HepG2 (cell line): Measurements from ENCODE around the gene CAD. TPM values are rescaled to one million over a fixed set of nuclear protein-coding genes. Genes with fewer than 3 reads are reported as not detected.

ENCODE experiments used
- ATRX ChIP-seq: sonication (generic); formaldehyde crosslinking; IDR thresholded peaks from 2 replicates; pipeline ENCODE4 v1.4.0; 2020; ENCODE audit warnings: missing genetic modification reagents, borderline replicate concordance
- CAMTA2 ChIP-seq: sonication (generic); formaldehyde crosslinking; IDR thresholded peaks from 2 replicates; pipeline ENCODE4 v1.4.0; 2020; ENCODE audit warnings: mild to moderate bottlenecking, missing genetic modification reagents, borderline replicate concordance
- CENPX ChIP-seq: sonication (generic); formaldehyde crosslinking; IDR thresholded peaks from 2 replicates; pipeline ENCODE4 v1.9.0; 2021; ENCODE audit warnings: mild to moderate bottlenecking, missing genetic modification reagents, moderate library complexity
- DNMT3B ChIP-seq: conservative IDR thresholded peaks from 2 replicates; pipeline ENCODE4 v1.6.1; 2016; ENCODE audit warnings: missing biosample characterization, control low read depth
- LCORL ChIP-seq, 2 experiments: fragments of 450-650 bp in 1 of 2; sonication (generic) in 1 of 2; formaldehyde crosslinking in 1 of 2; IDR thresholded peaks; 2 replicates each; pipeline versions ENCODE4 v1.5.0 to v1.6.1; 2017 to 2020; ENCODE audit warnings: antibody characterized with exemption in 1 of 2, missing genetic modification reagents in 1 of 2
- MIXL1 ChIP-seq: IDR thresholded peaks from 2 replicates; pipeline ENCODE4 v1.6.1; 2016
- MTF1 ChIP-seq: sonication (generic); formaldehyde crosslinking; IDR thresholded peaks from 2 replicates; pipeline ENCODE4 v1.5.0; 2020; ENCODE audit warnings: missing genetic modification reagents
- NCOA5 ChIP-seq: sonication (generic); formaldehyde crosslinking; IDR thresholded peaks from 2 replicates; pipeline ENCODE4 v1.4.0; 2020; ENCODE audit warnings: missing genetic modification reagents
- NRL ChIP-seq: sonication (generic); formaldehyde crosslinking; IDR thresholded peaks from 2 replicates; pipeline ENCODE4 v1.5.0; 2020; ENCODE audit warnings: missing genetic modification reagents, mild to moderate bottlenecking, moderate library complexity, borderline replicate concordance
- PHF8 ChIP-seq: sonication (generic); formaldehyde crosslinking; IDR thresholded peaks from 2 replicates; pipeline ENCODE4 v1.5.0; 2020; ENCODE audit warnings: missing genetic modification reagents
- REPIN1 ChIP-seq: sonication (generic); formaldehyde crosslinking; IDR thresholded peaks from 2 replicates; pipeline ENCODE4 v1.8.0; 2022; ENCODE audit warnings: missing genetic modification reagents, low read depth, mild to moderate bottlenecking, borderline replicate concordance
- SAP130 ChIP-seq: IDR thresholded peaks from 2 replicates; pipeline ENCODE4 v1.6.1; 2016; ENCODE audit warnings: low read depth
- SOX13 ChIP-seq, 3 experiments: fragments of 450-650 bp in 1 of 3; sonication (generic) in 1 of 3; formaldehyde crosslinking in 1 of 3; IDR thresholded peaks in 2 of 3; conservative IDR thresholded peaks in 1 of 3; 2 replicates each; pipeline versions ENCODE4 v1.5.0 to v1.6.1; 2016 to 2020; ENCODE audit warnings: antibody characterized with exemption in 1 of 3, mild to moderate bottlenecking in 1 of 3, missing compliant biosample characterization in 1 of 3, missing genetic modification reagents in 1 of 3, moderate library complexity in 1 of 3
- SOX6 ChIP-seq, 2 experiments: fragments of 450-650 bp in 1 of 2; sonication (generic) in 1 of 2; formaldehyde crosslinking in 1 of 2; IDR thresholded peaks; 2 replicates each; pipeline versions ENCODE4 v1.4.0 to v1.6.1; 2017 to 2020; ENCODE audit warnings: antibody characterized with exemption in 1 of 2, mild to moderate bottlenecking in 1 of 2, missing genetic modification reagents in 1 of 2
- TBL1XR1 ChIP-seq: fragments of 150-350 bp; IDR thresholded peaks from 2 replicates; pipeline ENCODE4 v1.6.1; 2014; ENCODE audit warnings: borderline replicate concordance, low read length; ENCODE audit not compliant: partially characterized antibody
- TGIF2 ChIP-seq: IDR thresholded peaks from 2 replicates; pipeline ENCODE4 v1.6.1; 2016; ENCODE audit warnings: control low read depth, missing compliant biosample characterization
- ZFP90 ChIP-seq: sonication (generic); formaldehyde crosslinking; IDR thresholded peaks from 2 replicates; pipeline ENCODE4 v1.8.0; 2022; ENCODE audit warnings: missing genetic modification reagents, mild to moderate bottlenecking, inconsistent platforms, borderline replicate concordance
- ZNF260 ChIP-seq: sonication (generic); formaldehyde crosslinking; IDR thresholded peaks from 2 replicates; pipeline ENCODE4 v1.4.0; 2020; ENCODE audit warnings: missing genetic modification reagents, low read depth, mild to moderate bottlenecking, borderline replicate concordance
- ZNF484 ChIP-seq: sonication (generic); formaldehyde crosslinking; IDR thresholded peaks from 2 replicates; pipeline ENCODE4 v1.5.1; 2020; ENCODE audit warnings: mild to moderate bottlenecking, low read depth, missing genetic modification reagents, borderline replicate concordance
- ZNF652 ChIP-seq: IDR thresholded peaks from 2 replicates; pipeline ENCODE4 v1.6.1; 2016; ENCODE audit warnings: low read depth, borderline replicate concordance
- polyA plus RNA-seq, 8 experiments: library from polyadenylated mRNA; depleted of rRNA in 3 of 8; stranded (reverse) in 7 of 8; unstranded in 1 of 8; fragments of >200 nt; fragmentation: Illumina TruSeq in 4 of 8; extraction: Trizol in 4 of 8; gene quantifications; 2 replicates each; pipeline versions ENCODE4 v1.2.1 to v1.2.3, GENCODE V29; 2011 to 2016; ENCODE audit warnings: low read depth in 4 of 8, missing spikeins in 1 of 8, mixed read lengths in 1 of 8; ENCODE audit not compliant: insufficient read depth in 1 of 8
- total RNA-seq, 5 experiments: library from RNA; depleted of rRNA; stranded (reverse); fragments of >200 nt; fragmentation: Illumina TruSeq; extraction: Trizol; gene quantifications; 2 replicates each; pipeline ENCODE4 v1.2.3, GENCODE V29; 2016; ENCODE audit warnings: low read depth in 1 of 5
- TF ChIP-seq, protein P1 (sequence below): IDR thresholded peaks from 2 replicates; pipeline ENCODE4 v1.6.1; 2016; ENCODE audit warnings: missing genetic modification reagents, missing compliant biosample characterization
- TF ChIP-seq, protein P2 (sequence below): sonication (generic); formaldehyde crosslinking; IDR thresholded peaks from 2 replicates; pipeline ENCODE4 v1.8.0; 2022; ENCODE audit warnings: mild to moderate bottlenecking, missing genetic modification reagents
- TF ChIP-seq, protein P3 (sequence below): IDR thresholded peaks from 2 replicates; pipeline ENCODE4 v1.4.0; 2020; ENCODE audit warnings: mild to moderate bottlenecking, missing genetic modification reagents

CAD gene
- total and polyA plus RNA-seq, 2 of the 13 experiments (the other 11 are each of a cell fraction or from before 2014, with no cell fraction given), result 21.7 to 37.0 TPM

DNA sequence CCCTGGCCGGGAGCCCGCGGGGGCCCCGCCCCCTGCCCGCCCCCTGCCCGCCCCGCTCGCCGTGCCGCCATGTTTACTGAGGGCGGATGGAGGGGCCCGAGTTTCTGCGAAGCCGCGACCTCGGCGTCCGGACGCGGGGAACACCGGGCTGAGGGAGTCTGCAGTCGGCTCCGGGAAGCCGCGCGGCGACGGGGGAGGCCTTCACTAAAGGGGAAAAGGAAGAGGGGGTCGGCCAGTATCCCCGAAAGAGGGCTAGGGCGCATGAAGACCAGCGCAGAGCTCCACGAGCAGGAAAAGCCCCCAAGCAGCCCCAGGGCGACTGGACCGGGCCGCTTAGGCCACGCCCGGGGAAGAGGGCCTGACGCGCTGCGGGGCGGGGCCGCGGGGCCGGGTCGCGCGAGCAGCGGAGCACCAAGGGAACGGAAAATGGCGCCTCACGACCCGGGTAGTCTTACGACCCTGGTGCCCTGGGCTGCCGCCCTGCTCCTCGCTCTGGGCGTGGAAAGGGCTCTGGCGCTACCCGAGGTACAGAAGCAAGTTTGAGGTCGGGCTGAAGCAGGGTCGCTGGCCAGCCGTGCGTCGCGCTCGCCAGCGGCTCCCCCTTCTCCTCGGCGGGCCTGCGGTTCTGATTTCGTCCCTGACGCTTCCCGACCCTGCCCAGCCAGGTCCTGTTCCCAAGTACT, 5.1 kb upstream of the CAD start, which contains the start of the genes ATRAID and SLC5A6 (continued):
- TF ChIP-seq SOX13 (IDR thresholded peaks at IDR 0.05) (0 out of 2 replicates have a peak, but pooled peaks have one; percentile 25), SOX13 (CRISPR knock-in tag; conservative IDR thresholded peaks at IDR 0.05 in 1 of 2, IDR thresholded peaks at IDR 0.05 in 1 of 2) (peak in 1 of 2 experiments; percentile 22; a peak in 1 of 4 replicates), CAMTA2 (CRISPR knock-in tag) (no peak; the same call in 1 of the 2 replicates), PHF8 (peak; percentile 98), REPIN1 (peak; percentile 73; the same call in 1 of the 2 replicates), NRL (CRISPR knock-in tag) (peak; percentile 96), ZFP90 (CRISPR knock-in tag) (peak; percentile 71), TBL1XR1 (no peak), MTF1 (CRISPR knock-in tag) (peak; percentile 77), ATRX (CRISPR knock-in tag) (no peak), LCORL (IDR thresholded peaks at IDR 0.05) (no peak), LCORL (CRISPR knock-in tag; IDR thresholded peaks at IDR 0.05) (peak; percentile 15; the same call in 1 of the 2 replicates), DNMT3B (CRISPR knock-in tag) (peak; percentile 22; the same call in 1 of the 2 replicates), ZNF652 (CRISPR knock-in tag) (peak; percentile 21; the same call in 1 of the 2 replicates), NCOA5 (CRISPR knock-in tag) (no peak), TGIF2 (CRISPR knock-in tag) (no peak), ZNF260 (no peak), CENPX (CRISPR knock-in tag) (no peak), ZNF484 (CRISPR knock-in tag) (no peak), SAP130 (CRISPR knock-in tag) (peak; percentile 79), MIXL1 (no peak), SOX6 (IDR thresholded peaks at IDR 0.05) (no peak), SOX6 (CRISPR knock-in tag; IDR thresholded peaks at IDR 0.05) (peak; percentile 41)
- TF ChIP-seq, protein P1, sequence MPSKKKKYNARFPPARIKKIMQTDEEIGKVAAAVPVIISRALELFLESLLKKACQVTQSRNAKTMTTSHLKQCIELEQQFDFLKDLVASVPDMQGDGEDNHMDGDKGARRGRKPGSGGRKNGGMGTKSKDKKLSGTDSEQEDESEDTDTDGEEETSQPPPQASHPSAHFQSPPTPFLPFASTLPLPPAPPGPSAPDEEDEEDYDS (CRISPR knock-in tag), result peak; percentile 89
- TF ChIP-seq, protein P2, sequence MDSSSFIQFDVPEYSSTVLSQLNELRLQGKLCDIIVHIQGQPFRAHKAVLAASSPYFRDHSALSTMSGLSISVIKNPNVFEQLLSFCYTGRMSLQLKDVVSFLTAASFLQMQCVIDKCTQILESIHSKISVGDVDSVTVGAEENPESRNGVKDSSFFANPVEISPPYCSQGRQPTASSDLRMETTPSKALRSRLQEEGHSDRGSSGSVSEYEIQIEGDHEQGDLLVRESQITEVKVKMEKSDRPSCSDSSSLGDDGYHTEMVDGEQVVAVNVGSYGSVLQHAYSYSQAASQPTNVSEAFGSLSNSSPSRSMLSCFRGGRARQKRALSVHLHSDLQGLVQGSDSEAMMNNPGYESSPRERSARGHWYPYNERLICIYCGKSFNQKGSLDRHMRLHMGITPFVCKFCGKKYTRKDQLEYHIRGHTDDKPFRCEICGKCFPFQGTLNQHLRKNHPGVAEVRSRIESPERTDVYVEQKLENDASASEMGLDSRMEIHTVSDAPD, result no peak
- TF ChIP-seq, protein P3, sequence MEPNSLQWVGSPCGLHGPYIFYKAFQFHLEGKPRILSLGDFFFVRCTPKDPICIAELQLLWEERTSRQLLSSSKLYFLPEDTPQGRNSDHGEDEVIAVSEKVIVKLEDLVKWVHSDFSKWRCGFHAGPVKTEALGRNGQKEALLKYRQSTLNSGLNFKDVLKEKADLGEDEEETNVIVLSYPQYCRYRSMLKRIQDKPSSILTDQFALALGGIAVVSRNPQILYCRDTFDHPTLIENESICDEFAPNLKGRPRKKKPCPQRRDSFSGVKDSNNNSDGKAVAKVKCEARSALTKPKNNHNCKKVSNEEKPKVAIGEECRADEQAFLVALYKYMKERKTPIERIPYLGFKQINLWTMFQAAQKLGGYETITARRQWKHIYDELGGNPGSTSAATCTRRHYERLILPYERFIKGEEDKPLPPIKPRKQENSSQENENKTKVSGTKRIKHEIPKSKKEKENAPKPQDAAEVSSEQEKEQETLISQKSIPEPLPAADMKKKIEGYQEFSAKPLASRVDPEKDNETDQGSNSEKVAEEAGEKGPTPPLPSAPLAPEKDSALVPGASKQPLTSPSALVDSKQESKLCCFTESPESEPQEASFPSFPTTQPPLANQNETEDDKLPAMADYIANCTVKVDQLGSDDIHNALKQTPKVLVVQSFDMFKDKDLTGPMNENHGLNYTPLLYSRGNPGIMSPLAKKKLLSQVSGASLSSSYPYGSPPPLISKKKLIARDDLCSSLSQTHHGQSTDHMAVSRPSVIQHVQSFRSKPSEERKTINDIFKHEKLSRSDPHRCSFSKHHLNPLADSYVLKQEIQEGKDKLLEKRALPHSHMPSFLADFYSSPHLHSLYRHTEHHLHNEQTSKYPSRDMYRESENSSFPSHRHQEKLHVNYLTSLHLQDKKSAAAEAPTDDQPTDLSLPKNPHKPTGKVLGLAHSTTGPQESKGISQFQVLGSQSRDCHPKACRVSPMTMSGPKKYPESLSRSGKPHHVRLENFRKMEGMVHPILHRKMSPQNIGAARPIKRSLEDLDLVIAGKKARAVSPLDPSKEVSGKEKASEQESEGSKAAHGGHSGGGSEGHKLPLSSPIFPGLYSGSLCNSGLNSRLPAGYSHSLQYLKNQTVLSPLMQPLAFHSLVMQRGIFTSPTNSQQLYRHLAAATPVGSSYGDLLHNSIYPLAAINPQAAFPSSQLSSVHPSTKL, result 0 out of 2 replicates have a peak, but pooled peaks have one; percentile 52
